Thoracic aorta (tissue), 2 donors: Measurements from ENCODE around the gene B4GALT1. TPM values are rescaled to one million over a fixed set of nuclear protein-coding genes. Genes with fewer than 3 reads are reported as not detected.

ENCODE experiments used
- ATAC-seq: fragments of 150-250 bp; one replicate; pipeline ENCODE4 v1.8.0; 2017; ENCODE audit warnings: low read depth; ENCODE audit not compliant: insufficient number of reproducible peaks, low FRiP score
- DNase-seq: peaks from one replicate; pipeline ENCODE4 v3.0.0-alpha.2; 2020; ENCODE audit warnings: low spot score
- H3K27ac ChIP-seq, 2 donors: fragments of 200-600 bp; sonication (generic); 1 replicate in 1 of 2; 2 replicates in 1 of 2; pipeline ENCODE4 v1.5.1; 2016; ENCODE audit warnings: mild to moderate bottlenecking in 2 of 2, moderate library complexity in 2 of 2
- H3K27me3 ChIP-seq: fragments of 200-600 bp; sonication (generic); replicated peaks from 2 replicates; pipeline ENCODE4 v1.6.0; 2016; ENCODE audit warnings: mild to moderate bottlenecking; ENCODE audit not compliant: insufficient read depth
- H3K36me3 ChIP-seq: fragments of 200-600 bp; sonication (generic); one replicate; pipeline ENCODE4 v1.5.1; 2016
- H3K4me1 ChIP-seq, 2 donors: fragments of 200-600 bp; sonication (generic); 1 replicate in 1 of 2; 2 replicates in 1 of 2; pipeline versions ENCODE4 v1.5.1 to v1.6.0; 2016; ENCODE audit warnings: low read depth in 2 of 2, mild to moderate bottlenecking in 1 of 2; ENCODE audit not compliant: control insufficient read depth in 1 of 2
- H3K4me3 ChIP-seq: fragments of 200-600 bp; sonication (generic); 2 replicates; pipeline ENCODE4 v1.5.1; 2016; ENCODE audit warnings: mild to moderate bottlenecking
- H3K9me3 ChIP-seq: fragments of 200-600 bp; sonication (generic); 2 replicates; pipeline ENCODE4 v1.5.1; 2016
- CTCF ChIP-seq: fragments of 200-600 bp; sonication (generic); IDR thresholded peaks from one replicate; pipeline ENCODE4 v1.5.1; 2019; ENCODE audit warnings: antibody characterized with exemption
- total RNA-seq, 2 donors: library from RNA; depleted of rRNA; stranded (reverse); fragments of >200 nt; gene quantifications; one replicate each; pipeline versions ENCODE4 v1.1.0 to v1.2.3, GENCODE V29; 2016

Gene B4GALT1
- total RNA-seq, 2 donors from 2014 or later: 59.4 to 86.6 TPM

- no peak overlapping the region for H3K27ac ChIP-seq
- DNase-seq: no peak
Observed at GRCh38 chr9:33147416-33148169, 19.5 kb downstream of the B4GALT1 start.

GRCh38 chr9:33146298-33146697 lies 20.8 kb downstream of the B4GALT1 start:
- DNase-seq (no peak), ATAC-seq (no peak)
- Histone ChIP-seq H3K27ac (no peak overlapping the region), H3K27me3 (no peaks in the 10 kb centered on the region), H3K9me3 (no peaks in the 10 kb centered on the region), H3K4me3 (no peak overlapping the region), H3K4me1 (peaks cover 88 to 97% of the 10 kb centered on the region in 2 donors), H3K36me3 (no peaks in the 10 kb centered on the region)
- no peak for TF ChIP-seq CTCF

More at GRCh38 chr9:33147416-33148169, 19.5 kb downstream of the B4GALT1 start:
- Histone ChIP-seq H3K4me3 (no peak overlapping the region), H3K4me1 (peaks cover 87 to 94% of the 10 kb centered on the region in 2 donors), H3K27me3 (no peaks in the 10 kb centered on the region), H3K36me3 (no peaks in the 10 kb centered on the region), H3K9me3 (no peaks in the 10 kb centered on the region)
- ATAC-seq: no peak
- no peak for TF ChIP-seq CTCF

DNA sequence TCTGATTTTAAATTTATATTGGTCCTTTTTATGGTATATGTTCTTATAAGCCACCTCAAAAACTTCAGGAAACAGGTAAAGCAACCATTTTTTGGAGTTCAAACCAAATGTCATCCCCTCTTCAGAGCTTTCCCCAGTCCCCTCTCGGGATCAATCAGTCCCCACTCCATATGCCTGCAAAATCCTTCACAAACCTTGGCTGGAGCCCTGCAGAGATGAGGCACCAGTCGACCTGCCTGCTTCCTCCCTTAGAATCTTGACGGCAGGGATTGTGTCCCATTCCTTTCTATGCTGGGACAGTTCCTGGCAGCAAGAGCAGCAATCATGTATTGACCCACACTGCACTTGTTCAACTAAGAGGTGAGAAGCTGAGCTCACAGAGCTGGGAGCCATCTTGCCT lies 22.6 kb downstream of the B4GALT1 start:
- ATAC-seq (no peak), DNase-seq (no peak)
- Histone ChIP-seq H3K36me3 (no peaks in the 10 kb centered on the region), H3K27ac (no peak overlapping the region), H3K4me3 (no peak overlapping the region), H3K4me1 (peaks cover 93 to 99% of the 10 kb centered on the region in 2 donors), H3K27me3 (no peaks in the 10 kb centered on the region), H3K9me3 (no peaks in the 10 kb centered on the region)
- no peak for TF ChIP-seq CTCF

DNA sequence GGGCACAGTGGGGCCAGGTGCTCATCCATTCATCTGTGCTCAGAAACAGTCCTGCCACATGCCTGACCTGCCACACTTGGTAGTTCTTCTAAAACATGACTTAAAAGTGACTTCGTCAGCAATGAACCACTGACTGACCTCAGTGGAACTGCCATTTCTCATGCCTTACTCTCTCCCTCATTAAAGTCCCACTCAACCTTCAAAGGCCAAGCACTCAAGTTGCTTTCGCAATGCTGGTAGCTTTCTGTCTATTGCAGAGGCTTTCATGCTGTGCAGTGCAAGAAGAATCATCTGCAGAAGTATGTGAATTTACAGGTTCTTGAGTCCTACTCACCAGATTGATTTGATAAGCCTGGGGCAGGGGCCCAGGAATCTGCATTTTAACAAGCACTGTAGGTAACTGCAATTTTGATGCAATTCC lies 23.9 kb downstream of the B4GALT1 start:
- DNase-seq (no peak), ATAC-seq (no peak)
- Histone ChIP-seq H3K9me3 (no peaks in the 10 kb centered on the region), H3K36me3 (no peaks in the 10 kb centered on the region), H3K27ac (no peak overlapping the region), H3K27me3 (no peaks in the 10 kb centered on the region), H3K4me1 (peaks cover 93 to 98% of the 10 kb centered on the region in 2 donors), H3K4me3 (no peak overlapping the region)
- TF ChIP-seq CTCF: no peak

GRCh38 chr9:33142535-33142934 lies 24.6 kb downstream of the B4GALT1 start:
- TF ChIP-seq CTCF: no peak
- Histone ChIP-seq H3K27ac (no peak overlapping the region), H3K4me1 (peaks cover 90 to 98% of the 10 kb centered on the region in 2 donors)

More at GRCh38 chr9:33142535-33142934, 24.6 kb downstream of the B4GALT1 start:
- Histone ChIP-seq H3K4me3 (no peak overlapping the region), H3K27me3 (no peaks in the 10 kb centered on the region), H3K9me3 (no peaks in the 10 kb centered on the region), H3K36me3 (no peaks in the 10 kb centered on the region)
- ATAC-seq (no peak), DNase-seq (no peak)
